T-cell (primary cell): ENCODE results near the gene CSRNP3. TPM values are rescaled to one million over a fixed set of nuclear protein-coding genes. Genes with fewer than 3 reads are reported as not detected.

ENCODE experiments used
- ATAC-seq, 4 experiments: fragments of 200-7000 bp in 3 of 4; fragments of 150-1000 bp in 1 of 4; cut with Tn5 transposase; replicated peaks in 1 of 4; 1 replicate in 3 of 4; 2 replicates in 1 of 4; pipeline ENCODE4 v1.10.0; 2021; ENCODE audit warnings: moderate library complexity in 3 of 4, mild to moderate bottlenecking in 2 of 4, moderate number of reproducible peaks in 1 of 4
- CTCF ChIA-PET, 2 donors: fragments of 300-600 bp; sonication (Branson Sonifier 250); formaldehyde crosslinking; loops; one replicate each; lab custom pipeline; 2022; ENCODE audit warnings: antibody characterized with exemption in 2 of 2; lab: Charles Lee
- POLR2A ChIA-PET, 2 donors: fragments of 300-600 bp; sonication (Branson Sonifier 250); formaldehyde crosslinking; loops; one replicate each; lab custom pipeline; 2022; ENCODE audit warnings: antibody characterized with exemption in 2 of 2; lab: Charles Lee
- DNase-seq, 35 experiments: peaks; one replicate each; pipeline versions ENCODE4 v3.0.0 to v3.0.0-alpha.2; 2013 to 2023
- H3K27ac ChIP-seq: one replicate; pipeline ENCODE4 v1.5.1; 2013; ENCODE audit warnings: low read length
- H3K27me3 ChIP-seq, 2 experiments: replicated peaks in 1 of 2; 1 replicate in 1 of 2; 2 replicates in 1 of 2; pipeline versions ENCODE4 v1.6.1 to v1.7.0; 2013; ENCODE audit warnings: low read length in 1 of 2, mixed read lengths in 1 of 2; ENCODE audit not compliant: control insufficient read depth in 2 of 2, insufficient read depth in 2 of 2; ENCODE audit errors: extremely low read depth in 1 of 2
- H3K36me3 ChIP-seq, 2 donors: 1 replicate in 1 of 2; 2 replicates in 1 of 2; pipeline versions ENCODE4 v1.6.1 to v1.7.0; 2013; ENCODE audit warnings: low read length in 1 of 2; ENCODE audit not compliant: control insufficient read depth in 2 of 2, insufficient read depth in 1 of 2; ENCODE audit errors: extremely low read depth in 1 of 2
- H3K4me1 ChIP-seq, 2 experiments: 1 replicate in 1 of 2; 2 replicates in 1 of 2; pipeline versions ENCODE4 v1.6.1 to v1.7.0; 2013; ENCODE audit warnings: low read length in 2 of 2, mixed read lengths in 1 of 2; ENCODE audit not compliant: insufficient read depth in 2 of 2, control insufficient read depth in 1 of 2; ENCODE audit errors: extremely low read depth in 1 of 2
- H3K4me3 ChIP-seq, 2 donors: 1 replicate in 1 of 2; 2 replicates in 1 of 2; pipeline versions ENCODE4 v1.5.1 to v1.7.0; 2013; ENCODE audit warnings: mild to moderate bottlenecking in 2 of 2, low read length in 1 of 2, moderate library complexity in 1 of 2; ENCODE audit not compliant: control insufficient read depth in 1 of 2; ENCODE audit errors: extremely low read depth in 1 of 2
- H3K9me3 ChIP-seq: 2 replicates; pipeline ENCODE4 v1.7.0; 2013
- H3K27ac Mint-ChIP-seq, 2 donors: one replicate each; pipeline ENCODE4 v1.8.0; 2020 to 2021; ENCODE audit warnings: mild to moderate bottlenecking in 2 of 2, mixed read lengths in 2 of 2
- H3K27me3 Mint-ChIP-seq, 2 donors: one replicate each; pipeline ENCODE4 v1.8.0; 2021 to 2022; ENCODE audit warnings: mixed read lengths in 2 of 2
- H3K36me3 Mint-ChIP-seq: one replicate; pipeline ENCODE4 v1.8.0; 2021; ENCODE audit warnings: mixed read lengths
- H3K4me1 Mint-ChIP-seq, 3 donors: one replicate each; pipeline ENCODE4 v1.8.0; 2020 to 2022; ENCODE audit warnings: mixed read lengths in 3 of 3, mild to moderate bottlenecking in 1 of 3
- H3K4me3 Mint-ChIP-seq, 3 donors: one replicate each; pipeline ENCODE4 v1.8.0; 2020 to 2022; ENCODE audit warnings: mild to moderate bottlenecking in 3 of 3, mixed read lengths in 3 of 3, moderate library complexity in 3 of 3
- H3K9me3 Mint-ChIP-seq, 3 donors: one replicate each; pipeline ENCODE4 v1.8.0; 2020 to 2022; ENCODE audit warnings: mixed read lengths in 3 of 3
- WGBS: methylation state at CpG from one replicate; pipeline ENCODE4 v1.1.5; 2013; ENCODE audit warnings: missing lambda C conversion rate; ENCODE audit not compliant: insufficient coverage; 5-methylcytosine and 5-hydroxymethylcytosine counted together
- total RNA-seq, 35 experiments: library from RNA in 6 of 35; stranded (reverse) in 6 of 35; fragments of 120-200 nt in 1 of 35; gene quantifications; one replicate each; pipeline versions ENCODE4 v1.2.1 to v1.2.4 and lab custom pipeline; 2013 to 2026

Gene CSRNP3
- total RNA-seq, 5 donors from 2014 or later (not counting 1 experiment from before 2014, with no cell fraction given) = 0.19 TPM; not detected in 4

DNA sequence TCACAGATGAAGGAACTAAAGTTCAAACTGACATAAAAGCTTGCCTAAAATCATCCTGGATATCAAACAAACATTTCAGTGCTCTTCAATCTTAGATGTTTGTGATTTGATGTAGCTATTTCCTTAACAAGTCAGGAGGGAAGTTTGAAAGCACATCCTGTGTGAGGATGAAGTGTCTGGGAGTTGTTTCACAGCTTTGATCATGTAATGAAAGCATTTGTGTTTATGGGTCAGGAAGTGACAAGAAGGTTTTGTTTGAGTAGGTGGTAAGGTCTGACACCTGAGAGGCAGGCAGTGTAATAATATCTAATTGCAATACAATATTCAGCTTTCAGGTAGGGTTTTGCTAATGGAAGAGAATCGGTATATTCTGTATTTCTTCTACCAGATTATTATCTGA, 26.0 kb upstream of the CSRNP3 start:
- POLR2A ChIA-PET = interaction anchor here in 1 of 2 donors (1.0 kb wide), 1 partner anchor 8 kb away, joined by 3 read pairs; no protein-coding TSS in a partner anchor
- ATAC-seq (peak; percentile 19 to 89 (median 58)), DNase-seq (peak in 1 of 35 experiments; percentile 23)
- Histone ChIP-seq H3K36me3 (no peaks in the 10 kb centered on the region), H3K9me3 (no peaks in the 10 kb centered on the region), H3K27ac (no peak overlapping the region), H3K4me3 (no peak overlapping the region), H3K4me1 (peaks cover 0 to 40% of the 10 kb centered on the region in 2 experiments), H3K27me3 (no peaks in the 10 kb centered on the region)
- H3K27me3 Mint-ChIP-seq = no peaks in the 10 kb centered on the region
- no peaks in the 10 kb centered on the region for H3K9me3 Mint-ChIP-seq
- no peaks in the 10 kb centered on the region for H3K36me3 Mint-ChIP-seq
- WGBS = no CpG with 5 or more reads among the region's 1 CpG
- H3K27ac Mint-ChIP-seq = no peak overlapping the region
- CTCF ChIA-PET = no interaction called here
- peak overlapping the region in 1 of 3 donors; percentile 6 for H3K4me3 Mint-ChIP-seq
- H3K4me1 Mint-ChIP-seq = peaks cover 18 to 42% (median 29%) of the 10 kb centered on the region in 3 donors

DNA sequence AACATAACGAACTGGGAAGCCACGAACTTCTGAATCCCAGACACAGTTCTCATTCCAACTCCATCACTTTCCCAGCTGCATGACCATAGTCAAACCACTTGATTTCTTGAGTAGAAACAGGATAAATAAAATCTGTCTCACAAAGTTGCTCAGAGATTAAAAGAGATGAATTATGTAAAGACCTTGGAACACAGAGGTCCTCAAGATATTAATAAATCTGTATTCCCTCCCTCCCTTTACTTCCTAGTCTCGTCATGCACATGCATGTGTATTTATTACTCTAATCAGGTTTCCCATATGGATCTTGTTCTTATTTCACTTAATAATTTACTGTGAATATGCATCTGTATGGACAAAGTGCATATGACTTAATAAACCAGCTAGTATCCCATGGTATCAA, 21.1 kb upstream of the CSRNP3 start:
- POLR2A ChIA-PET = interaction anchor here in 1 of 2 donors (0.5 kb wide), 1 partner anchor 12 kb away, joined by 3 read pairs; no protein-coding TSS in a partner anchor
- Histone ChIP-seq H3K27me3 (no peaks in the 10 kb centered on the region), H3K4me1 (peaks cover 0 to 19% of the 10 kb centered on the region in 2 experiments), H3K27ac (no peak overlapping the region), H3K9me3 (no peaks in the 10 kb centered on the region), H3K36me3 (no peaks in the 10 kb centered on the region), H3K4me3 (no peak overlapping the region)
- peaks cover 0 to 5% of the 10 kb centered on the region in 2 donors for H3K27me3 Mint-ChIP-seq
- ATAC-seq (no peak), DNase-seq (no peak)
- no CpG with 5 or more reads among the region's 3 CpGs for WGBS
- no peaks in the 10 kb centered on the region for H3K9me3 Mint-ChIP-seq
- no peak overlapping the region for H3K4me3 Mint-ChIP-seq
- CTCF ChIA-PET = interaction anchor here in 1 of 2 donors (0.9 kb wide), 1 partner anchor 426 kb away, joined by 4 read pairs; no protein-coding TSS in a partner anchor
- H3K4me1 Mint-ChIP-seq = peaks cover 8 to 20% (median 12%) of the 10 kb centered on the region in 3 donors
- H3K36me3 Mint-ChIP-seq = no peaks in the 10 kb centered on the region
- no peak overlapping the region for H3K27ac Mint-ChIP-seq

DNA sequence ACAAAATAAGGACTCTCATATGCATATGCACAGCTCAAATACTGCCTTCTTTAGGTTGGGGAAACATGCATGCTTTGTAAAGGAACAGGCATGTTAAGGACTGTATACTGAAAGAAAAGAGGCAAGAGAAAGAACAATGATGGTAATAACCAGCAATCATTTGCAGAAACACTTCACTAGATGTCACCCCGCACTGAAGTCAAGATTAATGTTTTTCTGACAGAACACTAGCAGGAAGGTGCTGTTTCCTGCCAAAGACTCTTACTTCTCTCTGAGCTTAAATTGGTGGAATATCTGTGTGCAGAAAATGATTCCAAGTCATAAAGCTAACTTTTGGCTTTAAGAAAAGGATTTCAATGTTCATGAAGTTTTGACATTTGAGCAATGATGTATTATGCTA, 19.3 kb upstream of the CSRNP3 start:
- H3K27me3 Mint-ChIP-seq = peaks cover 0 to 5% of the 10 kb centered on the region in 2 donors
- peaks cover 0 to 8% of the 10 kb centered on the region in 2 experiments for H3K4me1 ChIP-seq
- H3K4me3 ChIP-seq = no peak overlapping the region
- H3K27ac ChIP-seq = no peak overlapping the region
- ChIA-PET CTCF (no interaction called here), POLR2A (no interaction called here)
- no peaks in the 10 kb centered on the region for H3K36me3 ChIP-seq
- no peaks in the 10 kb centered on the region for H3K9me3 ChIP-seq
- ATAC-seq = no peak
- no peak for DNase-seq
- H3K9me3 Mint-ChIP-seq = no peaks in the 10 kb centered on the region
- H3K4me3 Mint-ChIP-seq = no peak overlapping the region
- H3K27me3 ChIP-seq = no peaks in the 10 kb centered on the region
- H3K36me3 Mint-ChIP-seq = no peaks in the 10 kb centered on the region
- no peak overlapping the region for H3K27ac Mint-ChIP-seq
- 20% methylated on average over 1 of the region's 1 CpG for WGBS
- peaks cover 0 to 5% (median 0%) of the 10 kb centered on the region in 3 donors for H3K4me1 Mint-ChIP-seq

DNA sequence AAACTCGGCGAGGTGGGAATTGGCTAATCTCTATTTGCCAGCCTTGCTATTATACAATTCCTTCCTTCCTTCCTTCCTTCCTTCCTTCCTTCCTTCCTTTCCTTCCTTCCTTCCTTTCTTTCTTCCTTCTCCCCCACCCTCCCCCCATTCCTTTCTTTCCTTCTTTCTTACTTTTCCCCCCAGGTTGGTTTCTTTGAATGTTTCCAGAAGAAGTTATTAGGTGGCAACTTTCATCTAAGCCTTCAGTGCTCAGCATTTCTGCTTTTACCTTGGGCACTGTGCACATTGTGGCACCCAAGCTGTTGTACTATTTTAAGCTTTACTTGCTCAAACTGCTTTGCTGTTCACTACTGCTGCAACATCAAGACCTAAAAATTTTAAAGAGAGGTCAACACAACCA, 17.2 kb upstream of the CSRNP3 start:
- ATAC-seq = no peak

DNA sequence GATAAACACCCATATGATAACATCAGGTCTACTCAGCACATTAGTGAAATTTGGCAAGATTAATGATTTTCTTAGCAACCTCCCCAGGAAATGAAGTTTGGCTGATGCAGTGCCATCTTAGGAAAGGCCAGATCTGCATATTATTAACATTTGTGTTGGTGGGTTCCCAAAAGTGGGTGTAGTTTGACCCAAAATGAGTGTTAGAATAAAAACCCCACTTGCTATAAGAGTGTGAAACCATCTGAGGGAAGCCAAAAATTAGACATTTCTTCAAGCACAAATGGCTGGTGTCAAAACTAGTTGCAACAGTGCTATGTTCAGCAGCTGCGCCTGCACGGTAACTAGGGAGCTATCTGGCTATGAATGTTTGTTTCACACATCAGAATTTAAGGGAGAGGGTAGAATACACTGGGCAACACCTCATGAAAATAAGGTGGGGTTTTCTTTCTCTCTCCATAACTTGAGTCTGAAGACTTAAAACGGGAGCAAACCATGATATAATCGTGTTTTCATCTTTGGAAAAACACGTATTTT, 15.9 kb upstream of the CSRNP3 start:
- Mint-ChIP-seq H3K4me1 (no peaks in the 10 kb centered on the region), H3K36me3 (no peaks in the 10 kb centered on the region), H3K9me3 (peaks cover 2 to 6% (median 5%) of the 10 kb centered on the region in 3 donors), H3K4me3 (no peak overlapping the region), H3K27me3 (peaks cover 0 to 5% of the 10 kb centered on the region in 2 donors), H3K27ac (no peak overlapping the region)
- 71% methylated on average over 1 of the region's 5 CpGs for WGBS
- Histone ChIP-seq H3K4me1 (peaks cover 0 to 8% of the 10 kb centered on the region in 2 experiments), H3K9me3 (no peaks in the 10 kb centered on the region), H3K4me3 (no peak overlapping the region), H3K27ac (no peak overlapping the region), H3K36me3 (no peaks in the 10 kb centered on the region), H3K27me3 (no peaks in the 10 kb centered on the region)
- ATAC-seq (no peak), DNase-seq (no peak)
- ChIA-PET CTCF (no interaction called here), POLR2A (no interaction called here)

More for the DNA sequence above, 17.2 kb upstream of the CSRNP3 start:
- Mint-ChIP-seq H3K27ac (no peak overlapping the region), H3K27me3 (peaks cover 0 to 5% of the 10 kb centered on the region in 2 donors), H3K4me3 (no peak overlapping the region), H3K4me1 (no peaks in the 10 kb centered on the region), H3K36me3 (no peaks in the 10 kb centered on the region), H3K9me3 (peaks cover 0 to 5% (median 4%) of the 10 kb centered on the region in 3 donors)
- 100% methylated on average over 1 of the region's 2 CpGs for WGBS
- no peaks in the 10 kb centered on the region for H3K9me3 ChIP-seq
- ChIA-PET CTCF (no interaction called here), POLR2A (no interaction called here)
- H3K27ac ChIP-seq = no peak overlapping the region
- no peaks in the 10 kb centered on the region for H3K27me3 ChIP-seq
- H3K4me1 ChIP-seq = peaks cover 0 to 8% of the 10 kb centered on the region in 2 experiments
- H3K36me3 ChIP-seq = no peaks in the 10 kb centered on the region
- H3K4me3 ChIP-seq = no peak overlapping the region
- no peak for DNase-seq

DNA sequence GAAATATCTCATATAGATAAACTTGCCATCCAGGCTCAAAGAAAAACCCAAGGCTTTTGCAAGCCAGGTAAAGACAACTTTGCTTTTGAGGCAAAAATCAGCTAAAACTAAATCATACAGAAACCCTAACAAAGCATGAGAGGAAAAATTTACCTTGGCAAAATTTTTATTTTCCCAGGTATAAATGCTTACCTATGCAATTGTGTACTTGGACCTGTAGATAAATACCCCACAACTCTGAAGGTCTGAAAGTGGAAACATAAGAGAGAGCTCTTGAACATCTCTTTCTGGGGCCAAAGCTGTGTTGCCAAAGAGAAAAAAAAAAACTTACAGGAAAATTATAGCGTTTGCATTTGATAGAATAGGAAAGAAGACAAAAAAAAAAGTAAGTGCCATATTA, 14.6 kb upstream of the CSRNP3 start:
- no peak overlapping the region for H3K4me3 Mint-ChIP-seq
- DNase-seq = no peak
- no CpG with 5 or more reads among the region's 1 CpG for WGBS
- POLR2A ChIA-PET = no interaction called here
- Histone ChIP-seq H3K27me3 (no peaks in the 10 kb centered on the region), H3K36me3 (no peaks in the 10 kb centered on the region), H3K4me3 (no peak overlapping the region), H3K27ac (no peak overlapping the region), H3K4me1 (peaks cover 0 to 6% of the 10 kb centered on the region in 2 experiments), H3K9me3 (no peaks in the 10 kb centered on the region)
- CTCF ChIA-PET = no interaction called here
- no peak for ATAC-seq
- H3K27ac Mint-ChIP-seq = no peak overlapping the region
- H3K4me1 Mint-ChIP-seq = no peaks in the 10 kb centered on the region
- peaks cover 2 to 8% (median 5%) of the 10 kb centered on the region in 3 donors for H3K9me3 Mint-ChIP-seq
- no peaks in the 10 kb centered on the region for H3K36me3 Mint-ChIP-seq
- H3K27me3 Mint-ChIP-seq = peaks cover 0 to 5% of the 10 kb centered on the region in 2 donors
